GM18861 (cell line): Measurements from ENCODE around the gene ALG2.
"Not testable (repeated sequence)": the region's sequence is repeated elsewhere in the genome, so short reads cannot be mapped to it uniquely, and the experiment has no call there.

Experiments used
- ATAC-seq: cut with Tn5 transposase; IDR thresholded peaks from one replicate; pipeline ENCODE4 v1.9.1; 2021; ENCODE audit not compliant: unreplicated experiment

The ALG2 gene

GRCh38 chr9:99239341-99240060 lies 17.8 kb upstream of the ALG2 start:
- ATAC-seq = no peak

- no peak for ATAC-seq
Observed at GRCh38 chr9:99238331-99238730, 16.6 kb upstream of the ALG2 start.

- not testable (repeated sequence) for ATAC-seq
Observed at GRCh38 chr9:99237849-99238248, 16.1 kb upstream of the ALG2 start.

- no peak for ATAC-seq
Observed at GRCh38 chr9:99237356-99237755, 15.6 kb upstream of the ALG2 start.

- peak; percentile 93 for ATAC-seq
Observed at GRCh38 chr9:99235926-99236634, 14.3 kb upstream of the ALG2 start.

GRCh38 chr9:99235069-99235468 lies 13.3 kb upstream of the ALG2 start:
- no peak for ATAC-seq

GRCh38 chr9:99234618-99235017 lies 12.9 kb upstream of the ALG2 start:
- no peak for ATAC-seq

- ATAC-seq = no peak
Observed at GRCh38 chr9:99231711-99232110, 10.0 kb upstream of the ALG2 start.

- no peak for ATAC-seq
Observed at GRCh38 chr9:99230206-99230605, 8.5 kb upstream of the ALG2 start.

GRCh38 chr9:99226054-99226453 lies 4.3 kb upstream of the ALG2 start:
- ATAC-seq = no peak

GRCh38 chr9:99224445-99224844 lies 2.7 kb upstream of the ALG2 start:
- no peak for ATAC-seq

- peak; percentile 10 for ATAC-seq
Observed at GRCh38 chr9:99222416-99223270, 901 bp upstream of the ALG2 start.

- no peak for ATAC-seq
Observed at GRCh38 chr9:99221266-99221620, 499 bp downstream of the ALG2 start.

- ATAC-seq = no peak
Observed at GRCh38 chr9:99220011-99220410, 1.7 kb downstream of the ALG2 start.

GRCh38 chr9:99216073-99216472 lies 5.7 kb downstream of the ALG2 start:
- ATAC-seq = no peak

GRCh38 chr9:99213197-99213596 lies 8.5 kb downstream of the ALG2 start:
- ATAC-seq = no peak

- no peak for ATAC-seq
Observed at GRCh38 chr9:99211746-99212145, 10.0 kb downstream of the ALG2 start.

- no peak for ATAC-seq
Observed at GRCh38 chr9:99210572-99210971, 11.2 kb downstream of the ALG2 start.

GRCh38 chr9:99201603-99202002 lies 20.1 kb downstream of the ALG2 start:
- no peak for ATAC-seq

- ATAC-seq = peak; percentile 61
Observed at GRCh38 chr9:99199938-99200539, 21.7 kb downstream of the ALG2 start.

- ATAC-seq = no peak
Observed at GRCh38 chr9:99197987-99198386, 23.8 kb downstream of the ALG2 start.
